Upper lobe of left lung (tissue), 4 donors: Measurements from ENCODE around the gene ANKRD34A.

Source experiments
- EP300 ChIP-seq, 4 donors: sonication (generic); formaldehyde crosslinking; IDR thresholded peaks; one replicate each; pipeline ENCODE4 v1.5.1; 2017; ENCODE audit warnings: antibody characterized with exemption in 4 of 4, control low read depth in 2 of 4
- POLR2A ChIP-seq, 4 donors: fragments of 450-650 bp; IDR thresholded peaks; one replicate each; pipeline ENCODE4 v1.5.1; 2016 to 2017; ENCODE audit warnings: antibody characterized with exemption in 4 of 4, mild to moderate bottlenecking in 2 of 4
- POLR2AphosphoS5 ChIP-seq, 2 donors: sonication (generic); formaldehyde crosslinking; IDR thresholded peaks; one replicate each; pipeline ENCODE4 v1.5.1; 2017; ENCODE audit warnings: antibody characterized with exemption in 2 of 2
- TF ChIP-seq, protein P1 (sequence below), 6 experiments: fragments of 450-650 bp in 4 of 6; fragments of 200-600 bp in 2 of 6; sonication (generic) in 2 of 6; IDR thresholded peaks; one replicate each; pipeline ENCODE4 v1.5.1; 2016 to 2019; ENCODE audit warnings: antibody characterized with exemption in 6 of 6

DNA sequence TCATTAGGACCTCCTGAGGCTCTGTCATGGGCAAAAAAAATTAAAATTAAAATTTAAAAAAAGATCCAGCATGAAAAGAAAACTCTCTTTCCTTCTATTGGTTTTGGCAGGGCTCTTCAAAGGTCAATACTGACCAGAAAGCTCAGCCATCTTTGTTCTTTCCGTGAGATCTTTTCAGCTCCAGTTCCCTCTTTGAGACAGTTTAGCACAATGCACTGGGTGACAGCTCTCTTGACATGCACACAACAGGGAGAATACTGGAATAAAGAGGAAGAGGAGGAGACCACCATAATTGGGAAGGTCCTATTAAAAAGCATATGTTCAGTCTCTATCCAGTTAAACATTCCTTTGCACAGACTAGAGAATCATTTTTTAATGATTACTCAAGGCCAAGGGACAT lies 12.8 kb downstream of the ANKRD34A start:
- TF ChIP-seq, protein P1, sequence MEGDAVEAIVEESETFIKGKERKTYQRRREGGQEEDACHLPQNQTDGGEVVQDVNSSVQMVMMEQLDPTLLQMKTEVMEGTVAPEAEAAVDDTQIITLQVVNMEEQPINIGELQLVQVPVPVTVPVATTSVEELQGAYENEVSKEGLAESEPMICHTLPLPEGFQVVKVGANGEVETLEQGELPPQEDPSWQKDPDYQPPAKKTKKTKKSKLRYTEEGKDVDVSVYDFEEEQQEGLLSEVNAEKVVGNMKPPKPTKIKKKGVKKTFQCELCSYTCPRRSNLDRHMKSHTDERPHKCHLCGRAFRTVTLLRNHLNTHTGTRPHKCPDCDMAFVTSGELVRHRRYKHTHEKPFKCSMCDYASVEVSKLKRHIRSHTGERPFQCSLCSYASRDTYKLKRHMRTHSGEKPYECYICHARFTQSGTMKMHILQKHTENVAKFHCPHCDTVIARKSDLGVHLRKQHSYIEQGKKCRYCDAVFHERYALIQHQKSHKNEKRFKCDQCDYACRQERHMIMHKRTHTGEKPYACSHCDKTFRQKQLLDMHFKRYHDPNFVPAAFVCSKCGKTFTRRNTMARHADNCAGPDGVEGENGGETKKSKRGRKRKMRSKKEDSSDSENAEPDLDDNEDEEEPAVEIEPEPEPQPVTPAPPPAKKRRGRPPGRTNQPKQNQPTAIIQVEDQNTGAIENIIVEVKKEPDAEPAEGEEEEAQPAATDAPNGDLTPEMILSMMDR (IDR thresholded peaks at IDR 0.05): no peak
- TF ChIP-seq POLR2AphosphoS5 (IDR thresholded peaks at IDR 0.05): no peak
- TF ChIP-seq POLR2A (IDR thresholded peaks at IDR 0.05): no peak
- no peak for TF ChIP-seq EP300 (IDR thresholded peaks at IDR 0.05)
